GM20000 (cell line): ENCODE data around the gene MYO5B.

Source experiments
- DNase-seq: peaks from one replicate; pipeline ENCODE4 v3.0.0; 2012; ENCODE audit warnings: low spot score
- CTCF ChIP-seq: IDR thresholded peaks from 2 replicates; pipeline ENCODE4 v1.5.1; 2012; ENCODE audit warnings: mild to moderate bottlenecking, control low read depth; ENCODE audit errors: extremely low read depth, missing control alignments

Gene MYO5B

GRCh38 chr18:50022985-50023384, 172.0 kb downstream of the MYO5B start:
- TF ChIP-seq CTCF = no peak
- no peak for DNase-seq

GRCh38 chr18:50014606-50015005, 180.3 kb downstream of the MYO5B start:
- TF ChIP-seq CTCF = no peak
- no peak for DNase-seq

- TF ChIP-seq CTCF = no peak
- DNase-seq = no peak
These were observed 181.4 kb downstream of the MYO5B start for GRCh38 chr18:50013363-50014138.

- DNase-seq = no peak
- no peak for TF ChIP-seq CTCF
These were observed 183.0 kb downstream of the MYO5B start for GRCh38 chr18:50011813-50012435.

- TF ChIP-seq CTCF = peak; percentile 38
- peak; percentile 45 for DNase-seq
These were observed 185.1 kb downstream of the MYO5B start for GRCh38 chr18:50009773-50010335.

- TF ChIP-seq CTCF = no peak
- no peak for DNase-seq
These were observed 186.6 kb downstream of the MYO5B start for GRCh38 chr18:50008306-50008705.

GRCh38 chr18:50006470-50007046, 188.4 kb downstream of the MYO5B start:
- no peak for DNase-seq
- no peak for TF ChIP-seq CTCF
